ENCODE measurements around the gene SERINC4.

SERINC4 gene

DNA sequence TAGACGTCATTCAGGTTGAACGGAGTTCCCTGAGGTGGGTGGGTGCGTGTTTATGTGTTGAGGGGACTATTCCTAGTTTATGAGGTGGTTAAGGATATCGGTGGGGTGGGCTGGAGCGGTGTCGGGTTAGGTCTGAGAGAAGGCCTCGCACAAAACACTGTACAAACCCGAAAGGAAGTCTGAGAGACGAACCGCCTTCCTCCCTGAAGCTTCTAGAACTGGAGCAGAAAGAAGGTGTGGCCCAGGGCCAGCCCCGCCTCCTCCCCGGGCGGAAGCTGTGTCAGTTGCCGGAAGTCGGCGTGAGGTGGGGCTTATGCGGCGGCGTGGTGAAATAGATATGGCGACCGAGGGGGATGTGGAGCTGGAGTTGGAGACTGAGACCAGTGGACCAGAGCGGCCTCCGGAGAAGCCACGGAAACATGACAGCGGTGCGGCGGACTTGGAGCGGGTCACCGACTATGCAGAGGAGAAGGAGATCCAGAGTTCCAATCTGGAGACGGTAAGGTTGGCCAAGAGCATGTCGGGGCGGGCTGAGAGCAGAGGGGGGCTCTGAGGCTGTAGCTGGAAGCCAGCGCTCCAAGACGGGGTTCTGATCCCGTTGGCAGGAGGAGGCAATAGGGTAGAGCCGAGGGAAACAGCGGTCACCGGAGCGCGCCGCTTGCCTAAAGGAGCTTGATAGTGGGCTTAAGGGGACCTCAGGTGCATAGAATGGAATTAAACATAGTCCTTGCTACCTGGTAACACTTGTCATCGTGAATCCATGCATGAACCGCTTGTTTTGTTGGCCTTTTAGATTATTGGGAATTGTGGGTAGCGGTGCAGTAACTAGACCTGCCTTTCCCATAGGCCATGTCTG is 494 bp upstream of the SERINC4 start, which contains the start of gene HYPK:
HYPK (plus strand) TSS at position 314 of the 856 bp plus-strand sequence; CDS start at position 338, 24 bp downstream.
- in situ Hi-C loops (cut with MboI; ENCODE audit: low sequenced_read_pairs, unreplicated experiment), result no loop called here
- TF ChIP-seq, protein P1, sequence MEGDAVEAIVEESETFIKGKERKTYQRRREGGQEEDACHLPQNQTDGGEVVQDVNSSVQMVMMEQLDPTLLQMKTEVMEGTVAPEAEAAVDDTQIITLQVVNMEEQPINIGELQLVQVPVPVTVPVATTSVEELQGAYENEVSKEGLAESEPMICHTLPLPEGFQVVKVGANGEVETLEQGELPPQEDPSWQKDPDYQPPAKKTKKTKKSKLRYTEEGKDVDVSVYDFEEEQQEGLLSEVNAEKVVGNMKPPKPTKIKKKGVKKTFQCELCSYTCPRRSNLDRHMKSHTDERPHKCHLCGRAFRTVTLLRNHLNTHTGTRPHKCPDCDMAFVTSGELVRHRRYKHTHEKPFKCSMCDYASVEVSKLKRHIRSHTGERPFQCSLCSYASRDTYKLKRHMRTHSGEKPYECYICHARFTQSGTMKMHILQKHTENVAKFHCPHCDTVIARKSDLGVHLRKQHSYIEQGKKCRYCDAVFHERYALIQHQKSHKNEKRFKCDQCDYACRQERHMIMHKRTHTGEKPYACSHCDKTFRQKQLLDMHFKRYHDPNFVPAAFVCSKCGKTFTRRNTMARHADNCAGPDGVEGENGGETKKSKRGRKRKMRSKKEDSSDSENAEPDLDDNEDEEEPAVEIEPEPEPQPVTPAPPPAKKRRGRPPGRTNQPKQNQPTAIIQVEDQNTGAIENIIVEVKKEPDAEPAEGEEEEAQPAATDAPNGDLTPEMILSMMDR (IDR thresholded peaks at IDR 0.05; ENCODE audit: borderline replicate concordance, control extremely low read depth, extremely low read depth, insufficient read depth, missing control alignments), result no peak
- DNase-seq (ENCODE audit: low spot score), result peak; percentile 89

DNA sequence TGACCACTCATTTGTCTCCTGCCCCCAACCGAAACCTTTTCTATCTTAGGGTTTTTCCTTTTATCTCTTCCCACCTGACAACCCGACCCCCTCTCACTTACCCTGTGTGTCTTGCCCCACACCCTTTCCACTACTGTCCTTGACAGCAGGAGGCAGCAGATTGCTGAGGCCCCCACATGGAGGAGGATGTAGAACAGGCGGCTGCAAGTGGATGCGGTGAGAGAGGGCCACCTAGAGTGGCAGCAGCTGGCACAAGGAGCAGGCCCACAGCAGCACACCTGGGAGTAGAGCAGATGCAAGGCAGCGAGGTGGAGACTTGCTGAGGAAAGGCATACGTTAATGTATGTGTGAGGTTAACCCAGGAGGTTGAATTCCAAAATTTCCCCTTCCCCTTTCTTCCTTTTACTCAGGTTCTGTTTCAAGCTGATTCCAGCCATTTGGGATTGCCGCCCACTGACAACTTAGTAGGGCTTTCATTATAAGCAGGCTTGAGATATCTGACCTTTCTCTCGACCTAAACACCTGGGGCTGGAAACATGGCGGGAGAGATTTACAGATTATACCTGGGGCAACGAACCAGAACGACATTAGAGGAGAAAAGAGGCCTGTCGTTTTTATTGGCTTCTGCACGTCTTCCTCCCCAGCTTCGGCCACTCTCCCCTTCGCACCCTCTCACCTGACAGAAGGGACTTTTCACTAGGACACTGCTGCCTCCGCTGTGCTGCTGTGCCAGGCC is 643 bp downstream of the SERINC4 start:
- in situ Hi-C loops (cut with MboI; ENCODE audit: low sequenced_read_pairs, unreplicated experiment), result no loop called here
- TF ChIP-seq, protein P1 (IDR thresholded peaks at IDR 0.05; ENCODE audit: borderline replicate concordance, control extremely low read depth, extremely low read depth, insufficient read depth, missing control alignments), result peak; percentile 20
- DNase-seq (ENCODE audit: low spot score), result no peak

DNA sequence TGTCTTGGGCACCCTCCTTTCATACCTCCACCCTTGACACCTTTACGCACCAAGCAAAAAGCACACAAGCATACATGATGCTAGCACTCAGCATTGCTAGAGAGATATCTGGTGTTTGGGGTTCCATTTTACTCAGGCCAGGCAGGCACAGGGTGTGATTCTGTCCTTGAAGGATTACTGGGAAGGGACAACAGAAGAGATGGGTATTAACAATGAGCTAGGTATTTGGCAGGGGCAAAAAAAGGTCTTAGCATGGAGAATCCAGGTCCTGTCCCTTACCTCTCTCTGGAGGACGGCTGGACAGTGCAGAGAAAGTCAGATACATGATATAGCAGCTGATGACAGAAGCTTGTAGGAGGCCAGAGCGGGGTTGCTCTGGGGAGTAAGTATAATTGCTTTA is 3.5 kb downstream of the SERINC4 start:
- DNase-seq (ENCODE audit: low spot score), result no peak
- TF ChIP-seq, protein P1 (IDR thresholded peaks at IDR 0.05; ENCODE audit: borderline replicate concordance, control extremely low read depth, extremely low read depth, insufficient read depth, missing control alignments), result no peak
- in situ Hi-C loops (cut with MboI; ENCODE audit: low sequenced_read_pairs, unreplicated experiment), result no loop called here

DNA sequence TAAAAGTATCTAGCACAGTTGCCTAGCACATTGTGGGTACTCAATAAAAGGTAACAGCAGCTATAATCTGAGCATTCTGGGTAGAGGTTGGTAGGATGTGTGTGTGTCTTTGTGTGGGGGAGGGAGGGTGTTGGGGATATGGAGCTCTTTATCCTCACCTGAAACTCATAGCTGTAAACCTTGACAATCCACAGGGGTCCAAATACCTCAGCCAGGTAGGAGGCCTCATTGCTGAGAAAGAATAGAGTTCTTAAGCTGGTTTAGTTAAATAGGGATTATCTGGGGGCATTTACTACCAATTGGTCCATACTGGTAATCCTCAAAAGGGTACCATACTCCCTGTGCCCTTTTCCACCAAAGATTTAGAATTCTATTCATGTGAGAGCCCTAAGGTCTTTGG is 4.0 kb downstream of the SERINC4 start:
- no peak for DNase-seq (ENCODE audit: low spot score)
- TF ChIP-seq, protein P1 (IDR thresholded peaks at IDR 0.05; ENCODE audit: borderline replicate concordance, control extremely low read depth, extremely low read depth, insufficient read depth, missing control alignments), result no peak
- in situ Hi-C loops (cut with MboI; ENCODE audit: low sequenced_read_pairs, unreplicated experiment), result no loop called here

DNA sequence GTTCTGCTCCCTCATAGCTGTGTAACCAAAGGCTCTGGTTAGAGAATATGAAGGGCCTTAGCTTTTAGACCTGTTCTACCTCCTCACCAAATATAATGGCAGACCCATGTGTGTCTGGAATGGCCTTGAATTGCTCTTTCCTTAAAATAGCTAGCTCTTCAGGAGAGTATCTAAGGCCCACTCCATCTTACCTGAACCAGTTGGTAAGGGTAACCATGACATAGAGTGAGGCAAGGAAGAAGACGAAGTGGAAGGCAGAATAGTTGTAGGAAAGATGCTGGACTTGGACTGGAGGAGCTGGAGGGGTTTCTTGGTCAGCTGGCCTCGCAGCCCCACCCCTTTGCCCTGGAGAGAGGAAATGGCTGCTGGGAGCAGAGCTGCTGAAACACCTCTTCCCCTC is 4.8 kb downstream of the SERINC4 start:
- in situ Hi-C loops (cut with MboI; ENCODE audit: low sequenced_read_pairs, unreplicated experiment), result no loop called here
- DNase-seq (ENCODE audit: low spot score), result no peak
- TF ChIP-seq, protein P1 (IDR thresholded peaks at IDR 0.05; ENCODE audit: borderline replicate concordance, control extremely low read depth, extremely low read depth, insufficient read depth, missing control alignments), result no peak

DNA sequence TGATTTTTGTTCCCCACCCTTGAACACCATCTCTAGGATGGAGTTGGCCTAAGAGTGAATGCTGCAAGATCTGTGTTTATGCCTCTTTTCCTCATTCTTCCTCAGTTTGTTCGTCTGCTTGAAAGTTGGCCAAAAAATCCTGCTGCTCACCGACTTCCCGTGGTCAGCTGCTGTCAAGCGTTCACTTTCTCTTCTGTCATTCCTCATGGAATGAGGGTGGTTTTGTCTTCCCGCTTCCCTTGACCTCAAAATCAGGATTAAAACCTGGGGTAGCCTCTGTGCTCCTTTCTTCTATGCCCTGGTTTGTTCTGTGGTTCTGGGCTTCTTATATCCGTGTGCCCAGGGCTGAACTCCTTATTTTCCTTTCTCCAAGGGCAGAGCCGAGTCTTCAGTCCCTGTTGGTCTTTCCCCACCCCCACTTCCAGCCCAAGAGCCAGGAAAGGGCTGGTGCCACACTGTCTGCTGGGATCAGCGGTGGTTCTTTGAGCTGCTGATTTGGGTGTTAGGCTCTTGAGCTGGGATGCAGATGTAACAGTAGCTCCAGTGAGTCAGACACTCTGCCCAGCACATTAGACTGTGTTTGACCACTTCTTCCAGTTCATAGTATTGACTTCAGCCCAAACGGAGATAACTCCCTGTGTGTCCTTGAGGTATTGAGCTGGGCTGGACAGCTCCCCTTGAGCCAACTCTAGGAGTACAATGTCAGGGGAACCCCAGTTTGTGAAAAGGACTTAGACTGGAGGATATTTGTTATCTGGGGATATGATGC is 5.6 kb downstream of the SERINC4 start:
- no peak for DNase-seq (ENCODE audit: low spot score)
- TF ChIP-seq, protein P1 (IDR thresholded peaks at IDR 0.05; ENCODE audit: borderline replicate concordance, control extremely low read depth, extremely low read depth, insufficient read depth, missing control alignments), result no peak
- in situ Hi-C loops (cut with MboI; ENCODE audit: low sequenced_read_pairs, unreplicated experiment), result no loop called here

Data from GM13976 (cell line).